AG04450 (cell line): ENCODE measurements around the gene PLCD3. TPM values are rescaled to one million over a fixed set of nuclear protein-coding genes. Genes with fewer than 3 reads are reported as not detected.

Source experiments
- CTCF ChIA-PET: fragments of 300-600, 350-600 bp; formaldehyde crosslinking; extraction: SDS; loops from one replicate; lab custom pipeline; 2022; ENCODE audit warnings: antibody characterized with exemption, inconsistent platforms; lab: Charles Lee
- POLR2A ChIA-PET: fragments of 350-600 bp; formaldehyde crosslinking; extraction: SDS; loops from one replicate; lab custom pipeline; 2021; ENCODE audit warnings: antibody characterized with exemption, inconsistent platforms; lab: Yijun Ruan, JAX
- DNase-seq: peaks from one replicate; pipeline ENCODE4 v3.0.0-alpha.2; 2011; ENCODE audit warnings: low read depth, low spot score
- H3K27ac ChIP-seq: one replicate; pipeline ENCODE4 v1.5.1; 2012; ENCODE audit warnings: low read depth, low read length, control low read depth
- H3K27me3 ChIP-seq: one replicate; pipeline ENCODE4 v1.6.0; 2012; ENCODE audit warnings: low read length; ENCODE audit not compliant: control insufficient read depth, insufficient read depth
- H3K4me3 ChIP-seq: 2 replicates; pipeline ENCODE4 v1.5.1; 2011; ENCODE audit warnings: mild to moderate bottlenecking, low read depth, low read length, control low read depth
- H3K9me3 ChIP-seq: 2 replicates; pipeline ENCODE4 v1.5.1; 2012; ENCODE audit warnings: low read length; ENCODE audit not compliant: control insufficient read depth, insufficient read depth
- CTCF ChIP-seq: IDR thresholded peaks from 2 replicates; pipeline ENCODE4 v1.5.1; 2011; ENCODE audit warnings: low read depth, low read length, control low read depth, inconsistent platforms
- polyA plus RNA-seq: library from polyadenylated mRNA; depleted of rRNA; stranded (reverse); fragments of >200 nt; gene quantifications from 2 replicates; pipeline ENCODE4 v1.2.3, GENCODE V29; 2011

PLCD3 gene
- polyA plus RNA-seq, 1 experiment = 28.2 TPM

- no peak for TF ChIP-seq CTCF
- Histone ChIP-seq H3K27me3 (no peaks in the 10 kb centered on the region), H3K4me3 (peak overlapping the region; percentile 90), H3K9me3 (peaks cover 5% of the 10 kb centered on the region; the same call in 1 of the 2 replicates), H3K27ac (peak overlapping the region; percentile 97)
- ChIA-PET CTCF (interaction anchor here (3.7 to 4.5 kb wide), 3 partner anchors 10 to 37 kb away, joined by 31 to 51 read pairs (median 37); partner anchors contain the start of genes ACBD4 and HEXIM1), POLR2A (interaction anchor here (0.9 to 5.6 kb wide), 12 partner anchors 11 to 211 kb away, joined by 3 to 399 read pairs (median 8); partner anchors contain the start of genes ACBD4, HEXIM1, MAP3K14 and NMT1)
- no peak for DNase-seq
Observed at GRCh38 chr17:45160447-45161287, 28.4 kb upstream of the PLCD3 start.

GRCh38 chr17:45156242-45156641 lies 23.9 kb upstream of the PLCD3 start:
- Histone ChIP-seq H3K27ac (no peak overlapping the region), H3K27me3 (no peaks in the 10 kb centered on the region), H3K4me3 (no peak overlapping the region), H3K9me3 (peaks cover 4% of the 10 kb centered on the region; the same call in 1 of the 2 replicates)
- ChIA-PET CTCF (interaction anchor here (1.0 to 4.9 kb wide), 3 partner anchors 21 to 42 kb away, joined by 3 to 69 read pairs (median 24); partner anchors contain the start of gene ACBD4), POLR2A (no interaction called here)
- TF ChIP-seq CTCF = no peak
- DNase-seq = no peak

- CTCF ChIA-PET = interaction anchor here (0.6 to 4.9 kb wide), 3 partner anchors 20 to 42 kb away, joined by 3 to 69 read pairs (median 24); partner anchors contain the start of genes ACBD4 and PLCD3
- no peaks in the 10 kb centered on the region for H3K9me3 ChIP-seq
- no peak overlapping the region for H3K4me3 ChIP-seq
- POLR2A ChIA-PET = interaction anchor here (0.7 to 1.0 kb wide), 2 partner anchors 20 to 59 kb away, joined by 7 to 8 read pairs; partner anchors contain the start of gene ACBD4
- no peaks in the 10 kb centered on the region for H3K27me3 ChIP-seq
- DNase-seq = no peak
- H3K27ac ChIP-seq = no peak overlapping the region
- TF ChIP-seq CTCF = no peak
Observed at GRCh38 chr17:45155483-45155882, 23.2 kb upstream of the PLCD3 start.

- DNase-seq = no peak
- no peak for TF ChIP-seq CTCF
- CTCF ChIA-PET = interaction anchor here (0.6 to 4.9 kb wide), 3 partner anchors 19 to 43 kb away, joined by 3 to 69 read pairs (median 24); partner anchors contain the start of genes ACBD4 and PLCD3
- Histone ChIP-seq H3K27me3 (no peaks in the 10 kb centered on the region), H3K4me3 (no peak overlapping the region), H3K27ac (no peak overlapping the region), H3K9me3 (no peaks in the 10 kb centered on the region)
- POLR2A ChIA-PET = interaction anchor here (0.6 to 1.0 kb wide), 4 partner anchors 11 to 59 kb away, joined by 3 to 8 read pairs (median 6); partner anchors contain the start of gene ACBD4
Observed at GRCh38 chr17:45155029-45155428, 22.7 kb upstream of the PLCD3 start.
